ENCODE measurements around the gene AGBL1. TPM values are rescaled to one million over a fixed set of nuclear protein-coding genes. Genes with fewer than 3 reads are reported as not detected.

AGBL1 gene
- total RNA-seq, 1 experiment from 2014 or later = not detected

- H3K79me2 ChIP-seq (ENCODE audit: insufficient read depth, low read length) = no peaks in the 10 kb centered on the region
- H3K79me1 ChIP-seq (ENCODE audit: insufficient read depth, low read depth, low read length, poor library complexity, severe bottlenecking) = no peaks in the 10 kb centered on the region
- no peaks in the 10 kb centered on the region for H3K4me1 ChIP-seq (ENCODE audit: insufficient read depth, low read length)
- no peak for TF ChIP-seq CTCF (conservative IDR thresholded peaks at IDR 0.05)
- Mint-ChIP-seq H3K4me1 (no peaks in the 10 kb centered on the region), H3K27me3 (ENCODE audit: low read depth) (no peaks in the 10 kb centered on the region), H3K4me3 (no peak overlapping the region), H3K27ac (no peak overlapping the region), H3K36me3 (ENCODE audit: insufficient read depth in 1 of 3, low read depth in 3 of 3) (no peaks in the 10 kb centered on the region), H3K9me3 (no peaks in the 10 kb centered on the region; a peak in 1 of 5 replicates)
- H4K20me1 ChIP-seq (ENCODE audit: control insufficient read depth, insufficient read depth, insufficient read length) = no peaks in the 10 kb centered on the region
- H3K14ac ChIP-seq (ENCODE audit: insufficient read depth, low read length) = no peak overlapping the region
- H3K18ac ChIP-seq (ENCODE audit: insufficient read length, low read depth, low read length) = no peak overlapping the region
- H4K8ac ChIP-seq (replicated peaks; ENCODE audit: insufficient read length, low read depth, low read length) = no peak overlapping the region
- no peaks in the 10 kb centered on the region for H3K23me2 ChIP-seq (ENCODE audit: insufficient read length, low read depth, low read length, poor library complexity, severe bottlenecking)
- H2BK120ac ChIP-seq (ENCODE audit: low read depth, low read length, poor library complexity, severe bottlenecking) = no peak overlapping the region
- H2BK5ac ChIP-seq (ENCODE audit: insufficient read length, low read length) = no peak overlapping the region
- no peak overlapping the region for H3K4me2 ChIP-seq (ENCODE audit: insufficient read depth, insufficient read length, low read length)
- no peak overlapping the region for H4K5ac ChIP-seq (ENCODE audit: insufficient read length, low read depth, low read length)
- no peak overlapping the region for H3K27ac ChIP-seq (ENCODE audit: insufficient read length, low read depth, low read length)
- H3K9me3 ChIP-seq (ENCODE audit: control insufficient read depth, low read depth, low read length) = no peaks in the 10 kb centered on the region
- H2AFZ ChIP-seq (ENCODE audit: low read length) = no peak overlapping the region
- H2BK15ac ChIP-seq (ENCODE audit: low read depth, low read length) = no peak overlapping the region
- no peak overlapping the region for H4K91ac ChIP-seq (ENCODE audit: insufficient read length, low read depth, low read length)
- no peak overlapping the region for H2BK12ac ChIP-seq (ENCODE audit: insufficient read length, low read depth, low read length)
- no peak overlapping the region for H2AK5ac ChIP-seq (ENCODE audit: insufficient read length, low read length)
- H2BK20ac ChIP-seq (ENCODE audit: low read depth, low read length, poor library complexity, severe bottlenecking) = no peak overlapping the region
- no peak overlapping the region for H3T11ph ChIP-seq (ENCODE audit: low read length)
- H3K56ac ChIP-seq (ENCODE audit: insufficient read length, low read depth, low read length) = no peak overlapping the region
- no peaks in the 10 kb centered on the region for H3K27me3 ChIP-seq (ENCODE audit: insufficient read depth, low read length)
- H3K23ac ChIP-seq (ENCODE audit: insufficient read length, low read depth, low read length) = no peak overlapping the region
- WGBS (ENCODE audit: extremely low coverage, insufficient read length, low lambda C conversion rate) = no CpG with 5 or more reads among the region's 1 CpG
- H3K9ac ChIP-seq (ENCODE audit: extremely low read depth, insufficient read length, low read length) = no peak overlapping the region
- H3K4ac ChIP-seq (ENCODE audit: low read depth, low read length) = no peak overlapping the region
- no peak for DNase-seq
Measured at GRCh38 chr15:86394866-86395265, 315.2 kb downstream of the AGBL1 start.

All from H9 (cell line).